Smooth muscle cell (in vitro differentiated cells): ENCODE measurements around the gene TMEM164. TPM values are rescaled to one million over a fixed set of nuclear protein-coding genes. Genes with fewer than 3 reads are reported as not detected.

Experiments
- DNase-seq: peaks from one replicate; lab custom pipeline; 2025; ENCODE audit not compliant: unreplicated experiment; lab: John Stamatoyannopoulos, UW
- H2AFZ ChIP-seq: fragments of 200-600 bp; sonication (generic); 2 replicates; pipeline ENCODE4 v1.6.0; 2016; ENCODE audit warnings: antibody characterized with exemption, low read depth, mild to moderate bottlenecking
- H3F3A ChIP-seq: fragments of 200-600 bp; sonication (generic); 2 replicates; pipeline ENCODE4 v1.6.0; 2017; ENCODE audit warnings: antibody characterized with exemption, low read depth
- H3K27ac ChIP-seq: fragments of 200-600 bp; sonication (generic); 2 replicates; pipeline ENCODE4 v1.5.1; 2016; ENCODE audit warnings: low read depth, mild to moderate bottlenecking
- H3K27me3 ChIP-seq: fragments of 200-600 bp; sonication (generic); 2 replicates; pipeline ENCODE4 v1.6.1; 2016; ENCODE audit warnings: low read depth, mild to moderate bottlenecking
- H3K36me3 ChIP-seq: fragments of 200-600 bp; sonication (generic); 2 replicates; pipeline ENCODE4 v1.5.1; 2016; ENCODE audit warnings: low read depth
- H3K4me1 ChIP-seq: fragments of 200-600 bp; sonication (generic); 2 replicates; pipeline ENCODE4 v1.5.1; 2016; ENCODE audit warnings: low read depth
- H3K4me2 ChIP-seq: fragments of 200-600 bp; sonication (generic); 2 replicates; pipeline ENCODE4 v1.6.0; 2016; ENCODE audit warnings: mild to moderate bottlenecking
- H3K4me3 ChIP-seq: fragments of 200-600 bp; sonication (generic); 2 replicates; pipeline ENCODE4 v1.5.1; 2016; ENCODE audit warnings: mild to moderate bottlenecking
- H3K79me2 ChIP-seq: fragments of 200-600 bp; sonication (generic); 2 replicates; pipeline ENCODE4 v1.6.0; 2016; ENCODE audit warnings: low read depth, mild to moderate bottlenecking
- H3K9ac ChIP-seq: fragments of 200-600 bp; sonication (generic); 2 replicates; pipeline ENCODE4 v1.6.0; 2016; ENCODE audit warnings: low read depth
- H3K9me3 ChIP-seq: fragments of 200-600 bp; sonication (generic); replicated peaks from 2 replicates; pipeline ENCODE4 v1.5.1; 2016; ENCODE audit warnings: low read depth
- H4K20me1 ChIP-seq: fragments of 200-600 bp; sonication (generic); 2 replicates; pipeline ENCODE4 v1.6.0; 2016; ENCODE audit warnings: low read depth
- CTCF ChIP-seq: fragments of 200-600 bp; sonication (generic); IDR thresholded peaks from 2 replicates; pipeline ENCODE4 v1.5.1; 2017; ENCODE audit warnings: borderline replicate concordance, mild to moderate bottlenecking, antibody characterized with exemption; ENCODE audit not compliant: insufficient read depth, poor library complexity, severe bottlenecking
- WGBS: methylation state at CpG from one replicate; pipeline ENCODE4 v1.1.7; 2016; ENCODE audit warnings: low lambda C conversion rate; 5-methylcytosine and 5-hydroxymethylcytosine counted together
- polyA plus RNA-seq: library from polyadenylated mRNA; unstranded; fragments of >200 nt; fragmentation: Nextera tagmentation; extraction: Ambion mirVana; gene quantifications from 2 replicates; pipeline ENCODE4 v1.2.1, GENCODE V29; 2016
- total RNA-seq: library from RNA; depleted of rRNA; stranded (reverse); fragments of >200 nt; gene quantifications from 2 replicates; pipeline ENCODE4 v1.2.3, GENCODE V29; 2014

TMEM164 gene
- total and polyA plus RNA-seq, 2 experiments from 2014 or later: 1.5 to 8.9 TPM

GRCh38 chrX:110188701-110189558 is 186.0 kb downstream of the TMEM164 start:
- 72% methylated on average over 4 of the region's 4 CpGs for WGBS
- no peaks in the 10 kb centered on the region for H3K4me1 ChIP-seq
- no peak for TF ChIP-seq CTCF

GRCh38 chrX:110192516-110192915 is 189.6 kb downstream of the TMEM164 start:
- Histone ChIP-seq H3K36me3 (no peaks in the 10 kb centered on the region), H3K27ac (peak overlapping the region; percentile 17), H3K4me1 (no peaks in the 10 kb centered on the region), H3K79me2 (no peaks in the 10 kb centered on the region), H4K20me1 (no peaks in the 10 kb centered on the region), H3K4me2 (no peak overlapping the region), H2AFZ (no peak overlapping the region), H3K4me3 (no peak overlapping the region), H3F3A (no peaks in the 10 kb centered on the region), H3K27me3 (no peaks in the 10 kb centered on the region), H3K9ac (no peak overlapping the region), H3K9me3 (no peaks in the 10 kb centered on the region)
- WGBS: 67% methylated on average over 4 of the region's 4 CpGs
- no peak for TF ChIP-seq CTCF
- DNase-seq: no peak

More at GRCh38 chrX:110188701-110189558, 186.0 kb downstream of the TMEM164 start:
- Histone ChIP-seq H4K20me1 (no peaks in the 10 kb centered on the region), H3K4me3 (no peak overlapping the region), H3K4me2 (no peak overlapping the region), H3K79me2 (no peaks in the 10 kb centered on the region), H3F3A (no peaks in the 10 kb centered on the region), H2AFZ (no peak overlapping the region), H3K27ac (no peak overlapping the region), H3K36me3 (peaks cover 4% of the 10 kb centered on the region), H3K9ac (no peak overlapping the region), H3K9me3 (no peaks in the 10 kb centered on the region), H3K27me3 (no peaks in the 10 kb centered on the region)
- no peak for DNase-seq

- Histone ChIP-seq H4K20me1 (no peaks in the 10 kb centered on the region), H3K27me3 (no peaks in the 10 kb centered on the region), H3K4me1 (no peaks in the 10 kb centered on the region), H3F3A (no peaks in the 10 kb centered on the region), H3K79me2 (no peaks in the 10 kb centered on the region), H2AFZ (no peak overlapping the region), H3K9me3 (no peaks in the 10 kb centered on the region), H3K36me3 (no peaks in the 10 kb centered on the region), H3K9ac (no peak overlapping the region), H3K27ac (no peak overlapping the region), H3K4me2 (no peak overlapping the region), H3K4me3 (no peak overlapping the region)
- TF ChIP-seq CTCF: no peak
- 61% methylated on average over 3 of the region's 3 CpGs for WGBS
- DNase-seq: no peak
These were observed 192.1 kb downstream of the TMEM164 start for GRCh38 chrX:110194977-110195376.

- TF ChIP-seq CTCF: no peak
- Histone ChIP-seq H3K9me3 (no peaks in the 10 kb centered on the region), H3K36me3 (no peaks in the 10 kb centered on the region), H3K4me2 (no peak overlapping the region), H4K20me1 (no peaks in the 10 kb centered on the region), H3K4me3 (no peak overlapping the region), H3F3A (no peaks in the 10 kb centered on the region), H2AFZ (no peak overlapping the region), H3K27ac (no peak overlapping the region), H3K9ac (no peak overlapping the region), H3K79me2 (no peaks in the 10 kb centered on the region), H3K27me3 (no peaks in the 10 kb centered on the region), H3K4me1 (peaks cover 3% of the 10 kb centered on the region)
- 74% methylated on average over 3 of the region's 3 CpGs for WGBS
- DNase-seq: no peak
These were observed 198.9 kb downstream of the TMEM164 start for GRCh38 chrX:110201799-110202198.
